ENCODE measurements around the gene ZNF236.

DNA sequence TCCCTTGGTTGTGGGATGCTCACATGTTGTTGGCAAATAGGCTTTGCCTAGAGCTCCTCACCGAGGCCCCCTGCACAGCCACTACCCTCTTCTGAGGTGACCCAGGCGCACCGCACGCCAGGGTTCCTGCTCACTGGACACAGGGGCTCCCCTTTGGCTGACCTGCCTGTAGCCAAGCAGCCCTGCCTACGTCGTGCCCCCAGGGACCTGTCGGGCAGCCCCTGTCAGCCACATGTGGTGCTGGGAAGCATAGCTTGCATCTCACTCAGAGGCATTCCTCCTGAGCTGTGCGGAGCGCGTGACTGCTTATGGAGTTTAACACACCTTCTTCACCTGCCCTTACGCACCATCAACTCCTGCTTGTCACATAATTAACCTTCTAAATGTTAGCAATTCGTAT lies 116.3 kb downstream of the ZNF236 start:
- TF ChIP-seq CTCF (conservative IDR thresholded peaks at IDR 0.05), result no peak
- no peak for TF ChIP-seq ZFX (IDR thresholded peaks at IDR 0.05)
